ENCODE data around the gene PNKP.

PNKP gene

DNA sequence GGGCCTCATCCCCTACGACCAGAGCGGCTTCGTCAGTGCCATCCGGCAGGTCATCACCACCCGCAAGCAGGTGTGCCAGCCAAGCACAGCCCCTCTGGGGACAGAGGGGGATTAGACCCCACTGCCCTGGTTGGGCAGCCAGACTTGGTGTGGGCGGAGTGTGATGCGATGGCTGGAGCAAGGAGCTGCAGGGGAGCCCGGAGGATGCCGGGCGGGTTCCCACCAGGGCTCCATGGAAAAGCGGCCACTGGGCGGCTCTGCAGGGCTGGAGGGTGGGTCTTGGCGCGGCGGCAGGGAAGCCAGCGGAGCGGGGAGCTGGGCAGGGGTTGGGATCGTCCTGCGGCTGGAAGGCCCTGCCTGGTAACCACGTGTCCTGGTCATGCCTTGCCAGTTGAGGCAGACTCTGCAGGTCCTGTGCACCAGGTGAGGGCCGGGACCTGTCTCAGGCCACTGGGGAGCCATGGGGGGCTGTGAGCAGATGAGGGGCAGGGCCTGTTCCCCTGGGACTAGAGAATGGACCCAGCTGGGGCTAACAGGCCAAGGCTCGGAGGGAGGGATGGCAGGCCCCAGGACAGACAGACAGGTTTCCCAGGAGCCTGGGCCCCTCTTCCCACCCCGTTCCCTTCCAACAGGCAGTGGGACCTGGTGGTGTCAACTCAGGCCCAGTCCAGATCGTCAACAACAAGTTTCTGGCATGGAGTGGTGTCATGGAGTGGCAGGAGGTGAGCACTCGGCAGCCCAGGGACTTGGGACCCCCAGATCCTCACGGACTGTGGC, 10.1 kb downstream of the PNKP start:
- DNase-seq = no peak

DNA sequence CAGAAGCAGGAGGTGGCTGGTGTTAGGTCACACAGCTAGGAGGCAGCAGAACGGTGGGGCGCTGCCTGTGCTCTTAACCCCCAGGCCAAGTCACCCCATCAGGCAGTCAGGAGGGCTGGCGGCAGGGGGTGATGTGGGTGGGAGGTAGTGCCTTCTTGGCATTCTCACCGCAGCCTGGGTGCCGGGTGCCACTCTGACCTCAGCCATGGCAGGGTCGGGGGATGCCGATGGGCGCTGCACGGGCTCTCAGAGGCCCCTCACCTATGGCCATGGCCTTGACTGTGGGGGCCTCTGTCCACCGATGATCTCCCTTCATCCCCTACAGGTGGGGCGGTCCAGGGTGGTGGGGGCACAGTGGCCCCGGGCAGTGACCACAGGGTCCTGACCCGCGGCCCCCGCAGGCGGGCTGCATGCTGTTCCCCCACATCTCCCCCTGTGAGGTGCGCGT, 10.8 kb downstream of the PNKP start:
- no peak for DNase-seq

DNA sequence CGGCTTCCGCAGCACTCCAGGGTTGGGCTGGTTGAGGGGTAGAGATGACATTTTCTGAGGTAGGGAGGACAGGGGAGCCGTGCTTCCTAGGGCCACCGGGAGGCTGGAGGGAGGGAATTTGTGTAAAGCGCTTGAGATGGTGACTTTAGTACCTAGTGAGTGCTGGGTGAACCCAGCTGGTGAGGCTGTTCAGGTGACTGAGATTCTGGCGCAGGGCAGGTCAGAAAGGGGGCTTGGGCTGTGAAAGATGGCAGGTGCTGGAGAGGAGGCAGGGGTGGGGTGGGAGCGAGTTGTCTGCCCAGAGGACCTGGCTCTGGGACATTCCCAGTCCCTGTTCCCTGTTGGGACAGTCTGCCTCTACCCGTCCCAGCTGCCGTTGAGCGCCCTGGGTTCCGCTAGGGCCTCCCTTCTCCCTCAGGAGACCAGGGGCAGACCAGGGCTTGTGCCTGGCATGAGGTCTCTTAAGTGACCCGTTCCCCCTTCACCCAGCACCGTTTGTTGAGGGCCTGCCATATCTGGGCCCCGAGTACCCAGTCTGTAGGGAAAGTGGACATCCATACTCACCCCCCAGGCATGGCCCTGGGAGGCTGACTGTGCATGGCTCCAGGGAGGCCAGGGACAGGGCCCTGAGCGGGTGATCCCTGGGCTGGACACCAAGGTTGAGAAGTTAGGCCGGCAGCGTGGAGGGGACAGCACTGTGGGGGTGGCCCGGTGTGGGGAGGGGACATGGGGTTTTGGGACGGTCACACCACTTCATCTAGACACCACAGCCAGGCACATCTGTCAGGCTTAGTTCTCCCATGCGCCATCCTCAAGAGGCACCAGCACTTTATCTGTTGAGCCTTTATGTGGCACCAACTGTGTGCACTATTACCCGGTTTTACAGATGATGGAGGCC, 11.5 kb downstream of the PNKP start:
- no peak for DNase-seq

DNA sequence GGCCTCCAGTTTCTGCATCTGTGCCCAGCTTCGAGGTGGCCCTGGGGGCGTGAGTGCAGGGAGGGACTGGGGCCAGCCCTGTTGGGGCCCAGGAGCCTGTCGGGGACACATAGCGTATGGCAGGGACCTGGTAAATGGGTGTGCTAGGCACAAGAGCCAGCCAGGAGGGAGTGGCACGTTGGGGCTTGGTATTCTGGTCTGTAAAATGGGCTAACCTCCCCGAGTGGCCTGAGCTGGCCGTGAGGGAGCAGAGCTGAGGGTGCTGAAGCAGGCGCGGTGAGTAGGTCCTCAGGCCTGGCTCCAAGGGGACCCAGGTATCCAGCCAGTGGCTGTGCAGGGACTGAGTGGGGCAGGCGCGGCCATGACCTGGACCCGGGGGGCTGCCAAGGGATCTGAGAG, 12.1 kb downstream of the PNKP start:
- DNase-seq = no peak

DNA sequence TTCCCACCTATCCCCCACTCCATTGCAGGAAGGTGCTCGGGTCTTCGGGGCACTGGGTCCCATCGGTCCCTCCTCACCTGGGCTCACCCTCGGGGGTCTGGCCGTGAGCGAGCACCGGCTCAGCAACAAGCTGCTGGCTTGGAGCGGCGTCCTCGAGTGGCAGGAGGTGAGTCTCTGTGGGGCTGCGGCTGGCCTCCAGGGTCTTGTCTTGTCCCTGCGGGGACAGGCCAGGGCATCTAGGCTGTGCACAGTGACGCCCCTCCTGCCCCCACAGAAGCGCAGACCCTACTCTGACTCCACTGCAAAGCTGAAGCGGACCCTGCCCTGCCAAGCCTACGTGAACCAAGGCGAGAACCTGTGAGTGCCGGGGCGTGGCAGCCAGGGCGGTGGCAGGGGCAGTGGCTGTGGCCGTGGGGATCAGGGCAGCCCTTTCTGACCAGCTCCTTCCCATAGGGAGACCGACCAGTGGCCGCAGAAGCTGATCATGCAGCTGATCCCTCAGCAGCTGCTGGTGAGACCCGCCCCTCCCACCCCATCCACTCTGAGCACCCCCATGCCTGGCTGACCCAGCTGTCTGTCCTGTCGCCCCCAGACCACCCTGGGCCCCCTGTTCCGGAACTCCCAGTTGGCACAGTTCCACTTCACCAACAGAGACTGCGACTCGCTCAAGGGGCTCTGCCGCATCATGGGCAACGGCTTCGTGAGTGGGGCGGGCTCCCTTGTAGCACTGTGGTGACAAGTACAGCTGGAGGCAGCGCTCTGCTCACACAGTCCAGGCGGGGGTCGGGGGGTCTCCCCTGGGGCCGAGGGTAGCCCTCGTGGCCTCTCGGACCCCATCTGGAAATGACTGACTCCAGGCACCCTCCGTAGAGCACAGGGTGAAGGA, 12.8 kb downstream of the PNKP start:
- no peak for DNase-seq

DNA sequence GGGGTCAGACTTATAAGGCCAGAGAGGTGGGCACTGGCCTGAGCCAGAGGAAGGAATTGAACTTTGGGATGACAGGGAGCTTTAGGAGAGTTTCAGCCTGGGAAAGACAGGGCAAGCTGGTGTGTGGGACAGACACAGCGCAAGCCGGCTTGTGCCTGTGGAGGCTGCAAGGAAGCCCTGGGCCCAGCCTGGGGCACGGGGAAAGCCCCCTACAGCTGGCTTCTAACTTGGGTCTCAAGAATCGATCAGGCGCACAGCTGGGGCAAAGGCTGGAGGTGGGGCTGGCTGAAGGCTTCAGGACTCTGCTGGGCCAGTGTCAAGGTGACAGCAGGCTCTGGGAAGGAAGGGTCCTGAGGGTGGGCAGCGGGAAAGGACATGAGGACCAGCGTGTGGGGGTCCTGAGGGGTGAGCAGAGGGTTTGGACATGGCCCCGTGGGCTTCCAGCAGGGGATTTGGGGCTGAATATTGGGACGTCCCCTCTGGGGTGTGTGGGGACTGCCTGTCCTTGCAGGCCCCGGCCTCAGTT, 13.5 kb downstream of the PNKP start:
- DNase-seq = no peak

DNA sequence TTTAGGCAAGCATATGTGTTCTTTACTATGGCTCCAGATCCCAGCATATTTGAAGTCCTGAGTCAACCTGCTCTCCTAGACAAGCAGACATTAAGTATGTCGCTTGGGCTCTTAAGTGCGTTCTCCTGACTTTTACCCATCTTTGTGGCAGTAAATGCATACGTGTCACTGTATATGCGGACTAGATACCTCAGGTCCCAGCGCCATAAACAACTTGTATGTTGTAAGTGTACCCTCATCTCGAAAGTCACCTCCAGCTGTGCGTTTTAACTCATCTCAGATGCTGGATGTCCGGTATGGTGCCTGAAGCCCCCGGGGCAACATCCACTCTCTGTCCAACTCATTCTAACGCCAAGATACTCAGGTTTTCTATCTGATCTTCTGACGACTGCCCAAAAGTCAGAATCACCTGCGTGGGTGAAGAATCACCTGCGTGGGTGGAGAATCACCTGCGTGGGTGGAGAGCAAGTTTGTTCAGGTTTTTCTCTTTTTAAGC, 14.7 kb downstream of the PNKP start:
- DNase-seq = no peak

DNA sequence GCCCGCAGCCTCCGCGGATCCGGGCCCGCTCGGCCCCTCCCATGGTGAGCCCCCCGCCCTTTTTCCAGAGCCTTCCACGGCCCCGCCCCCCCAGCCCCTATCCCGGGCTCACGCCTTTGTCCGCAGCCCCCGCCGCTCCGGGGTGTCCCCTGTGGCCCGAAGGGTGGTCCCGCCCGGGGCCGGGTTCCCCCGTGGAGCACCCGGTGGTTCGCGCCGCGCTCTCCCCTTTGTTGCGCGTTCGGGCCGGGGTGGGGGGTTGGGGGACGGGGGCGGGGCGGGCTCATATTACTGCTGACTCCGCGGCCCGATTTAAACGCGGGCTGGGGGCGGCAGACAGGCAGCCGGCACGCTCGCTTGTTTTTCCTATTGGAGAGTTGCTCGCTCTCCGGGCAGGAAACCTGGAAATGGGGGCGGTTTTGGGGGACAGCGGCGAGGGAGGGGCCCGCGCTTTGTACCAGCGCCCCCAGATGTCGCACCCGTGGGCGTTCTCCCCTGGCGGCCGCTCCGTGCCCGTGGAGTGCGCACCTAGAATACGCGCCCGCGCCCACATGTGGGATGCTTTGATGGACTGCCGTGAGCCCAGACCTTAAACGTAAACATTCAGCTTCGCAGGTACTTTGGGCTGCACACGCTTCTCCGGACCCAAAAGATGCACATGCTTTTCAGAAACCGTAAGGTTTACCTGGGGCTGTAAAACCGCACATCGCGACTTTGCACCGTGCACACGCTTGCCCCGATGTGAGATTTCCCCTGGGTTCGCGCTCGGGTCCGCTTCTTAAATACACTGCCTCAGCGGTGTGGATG, 15.7 kb downstream of the PNKP start:
- DNase-seq = peak; percentile 71

DNA sequence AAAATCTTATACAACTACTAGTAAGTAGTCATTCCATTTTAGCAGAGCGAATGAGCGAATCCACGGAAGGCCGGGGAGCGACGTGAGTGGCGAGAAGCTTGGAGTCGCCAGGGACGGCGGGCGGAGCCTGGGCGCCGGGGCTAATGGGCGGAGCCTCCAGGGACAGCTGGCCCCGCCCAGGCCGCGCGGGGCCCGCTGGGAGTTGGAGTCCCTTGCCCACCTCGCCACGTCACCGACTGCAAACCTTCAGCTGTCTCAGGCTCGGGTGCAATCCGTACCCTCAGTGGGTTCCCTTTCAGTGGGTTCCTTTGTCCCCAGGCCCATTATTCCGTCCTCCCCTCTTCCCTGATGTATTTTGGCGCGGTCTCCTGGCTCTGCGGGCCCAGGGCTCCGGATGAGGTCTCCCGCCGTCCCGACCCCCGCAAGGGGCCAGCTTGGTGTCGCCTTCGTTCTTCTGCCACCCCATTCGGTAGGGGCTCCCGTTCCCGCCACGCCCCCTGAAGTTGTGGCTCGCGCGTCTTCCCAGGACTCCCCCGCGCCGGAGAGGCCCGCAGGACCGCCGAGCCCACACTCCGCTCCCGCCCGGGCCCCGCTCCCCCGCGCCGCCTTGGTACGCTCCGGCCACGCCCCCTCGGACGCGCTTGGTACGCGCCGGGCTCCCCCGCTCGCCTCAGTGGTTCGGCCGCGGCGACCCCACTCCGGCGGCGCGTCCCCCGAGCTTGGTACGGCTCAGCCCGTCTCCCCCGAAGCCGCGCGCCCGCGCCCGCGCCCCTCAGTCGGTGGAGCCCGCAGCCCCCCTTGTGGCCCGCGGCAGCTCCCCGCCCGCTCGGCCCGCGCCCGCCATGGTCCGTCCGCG, 16.7 kb downstream of the PNKP start, which contains the start of gene PTOV1:
Gene PTOV1, plus strand, starts transcription at position 673 of the 856 bp plus-strand sequence.
- DNase-seq = peak; percentile 91

DNA sequence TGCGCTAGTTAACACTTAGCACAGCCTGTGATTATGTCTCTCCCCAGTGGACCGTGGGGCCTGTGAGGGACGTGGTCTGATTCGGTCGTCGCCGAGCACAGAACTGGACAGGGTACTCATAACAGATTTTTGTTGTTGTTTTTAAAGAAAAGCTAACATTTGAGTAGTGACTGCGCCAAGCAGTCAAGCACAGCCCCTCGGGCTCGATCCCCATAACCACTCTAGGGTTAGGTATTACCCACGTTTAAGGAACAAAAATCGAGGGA, 17.2 kb downstream of the PNKP start:
- no peak for DNase-seq

DNA sequence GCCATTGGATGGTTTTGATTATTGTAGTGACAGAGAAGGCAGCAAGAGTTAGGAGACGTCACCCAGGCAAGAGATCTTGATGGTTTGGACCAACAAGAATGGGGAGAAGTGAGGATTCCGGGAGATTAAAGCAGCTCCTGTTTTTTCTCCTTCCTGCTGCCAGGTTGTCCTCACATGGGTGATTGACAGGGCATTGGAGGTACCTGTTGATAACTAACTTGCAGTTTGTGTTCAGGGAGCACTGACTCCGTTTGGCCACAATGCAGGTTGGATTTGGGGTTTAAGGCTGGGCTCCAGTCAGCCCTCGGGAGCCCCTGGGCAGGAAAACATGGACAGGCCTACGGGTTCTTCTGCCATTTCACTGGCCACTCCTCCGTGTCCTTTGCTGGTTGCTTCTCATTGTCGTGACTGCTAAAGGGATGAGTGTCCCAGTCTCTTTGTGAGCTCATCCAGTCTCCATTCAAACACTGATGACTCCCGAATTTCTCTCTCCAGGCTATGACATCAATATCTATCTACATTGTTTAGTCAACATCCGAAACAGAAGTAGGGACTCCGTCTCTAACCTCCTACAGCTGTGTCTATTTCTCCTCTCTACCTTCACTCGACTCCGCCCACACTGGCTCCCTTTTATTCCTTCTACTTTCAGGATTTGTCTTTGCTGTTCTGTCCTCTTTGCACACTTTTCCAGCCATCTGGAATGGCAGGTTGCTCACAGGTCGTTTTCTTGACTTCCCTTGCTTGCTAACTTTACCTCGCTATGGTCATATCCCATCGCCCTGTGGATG, 17.7 kb downstream of the PNKP start:
- DNase-seq = no peak

DNA sequence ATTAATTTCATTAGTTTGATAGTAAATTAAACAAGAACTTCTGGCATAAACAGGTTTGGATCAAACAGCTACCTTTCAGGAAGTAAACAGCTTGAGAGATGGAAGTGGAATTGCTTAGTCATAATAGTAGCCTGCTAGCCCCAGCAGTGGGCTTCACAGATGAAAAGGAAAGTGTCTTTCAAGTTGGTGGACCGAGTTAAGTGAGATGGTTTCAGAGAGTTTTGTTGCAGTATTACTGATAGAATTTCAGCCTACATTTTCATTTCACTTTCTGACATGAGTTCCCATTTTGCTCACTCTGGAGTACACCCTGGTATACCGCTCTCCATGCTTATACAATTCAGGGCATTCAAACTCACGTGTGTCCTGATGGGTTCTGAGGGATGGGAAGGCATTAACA, 18.4 kb downstream of the PNKP start:
- no peak for DNase-seq

DNA sequence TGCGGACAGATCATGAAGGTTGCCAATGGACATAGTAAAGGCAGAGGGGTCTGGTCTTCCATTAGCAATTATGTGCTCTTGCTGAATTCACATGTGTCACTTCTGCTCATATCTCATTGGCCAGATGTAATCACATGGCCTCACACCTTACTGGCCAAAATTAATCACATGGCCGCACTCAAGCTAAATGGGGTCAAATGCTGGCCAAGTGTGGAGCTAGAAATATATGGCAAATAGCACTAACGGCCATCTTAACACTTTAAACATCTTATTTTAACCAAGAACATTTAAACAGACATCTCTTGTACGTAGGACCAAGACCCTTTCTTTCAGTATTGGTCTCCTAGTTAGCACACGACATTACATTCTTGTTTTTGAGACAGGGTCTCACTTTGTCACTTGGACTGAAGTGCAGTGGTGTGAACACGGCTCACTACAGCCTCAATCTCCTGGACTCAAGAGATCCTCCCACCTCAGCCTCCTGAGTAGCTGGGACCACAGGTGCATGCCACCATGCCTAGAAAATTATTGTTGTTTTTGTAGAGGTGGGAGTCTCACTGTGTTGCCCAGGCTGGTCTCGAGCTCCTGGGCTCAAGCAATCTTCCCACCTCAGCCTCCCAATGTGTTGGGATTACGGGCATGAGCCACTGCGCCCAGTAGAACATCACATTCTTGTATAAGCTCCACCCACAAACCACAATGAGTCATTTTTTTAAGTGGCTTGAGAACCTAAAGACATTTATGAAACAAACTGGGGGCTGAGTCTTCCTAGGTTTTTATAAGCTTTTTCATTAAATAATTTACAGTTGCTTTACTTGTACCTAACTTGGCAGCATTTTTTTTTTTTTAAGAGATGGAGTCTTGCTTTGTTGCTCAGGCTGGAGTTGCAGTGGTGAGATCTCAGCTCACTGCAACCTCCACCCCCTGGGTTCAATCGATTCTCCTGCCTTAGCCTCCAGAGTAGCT, 19.4 kb downstream of the PNKP start:
- DNase-seq = no peak

DNA sequence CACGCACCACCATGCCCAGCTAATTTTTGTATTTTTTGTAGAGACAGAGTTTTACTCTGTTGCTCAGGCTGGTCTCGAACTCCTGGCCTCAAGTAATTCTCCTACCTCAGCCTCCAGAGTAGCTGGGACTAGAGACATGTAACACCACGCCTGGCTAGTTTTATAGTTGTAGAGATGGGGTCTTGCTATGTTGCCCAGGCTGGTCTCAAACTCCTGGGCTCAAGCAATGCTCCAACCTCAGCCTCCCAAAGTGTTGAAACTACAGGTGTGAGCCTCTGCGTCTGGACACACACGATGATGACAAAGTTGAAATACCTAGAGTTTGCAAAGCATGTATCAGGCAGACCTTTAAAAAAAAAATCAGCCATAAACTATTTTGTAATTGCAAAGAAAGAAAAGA, 21.0 kb downstream of the PNKP start:
- DNase-seq = no peak

DNA sequence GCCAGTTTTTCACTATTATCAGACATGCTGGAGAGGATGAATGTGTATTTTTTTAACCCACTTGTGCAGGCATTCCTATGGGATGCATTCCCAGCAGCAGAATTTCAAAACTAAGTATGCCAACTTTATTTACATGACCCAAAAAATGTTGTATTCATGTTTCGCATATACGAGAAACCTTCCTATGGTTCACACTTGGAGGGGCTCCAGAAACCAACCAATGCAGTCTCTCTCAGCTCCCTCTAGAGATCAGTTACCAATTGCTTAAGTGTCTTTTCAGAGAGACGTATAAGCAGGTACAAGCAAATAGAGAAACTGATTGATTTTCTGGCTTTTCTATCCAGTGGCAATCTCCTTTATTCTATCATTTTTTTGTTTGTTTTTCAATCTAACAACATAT, 22.0 kb downstream of the PNKP start:
- no peak for DNase-seq

DNA sequence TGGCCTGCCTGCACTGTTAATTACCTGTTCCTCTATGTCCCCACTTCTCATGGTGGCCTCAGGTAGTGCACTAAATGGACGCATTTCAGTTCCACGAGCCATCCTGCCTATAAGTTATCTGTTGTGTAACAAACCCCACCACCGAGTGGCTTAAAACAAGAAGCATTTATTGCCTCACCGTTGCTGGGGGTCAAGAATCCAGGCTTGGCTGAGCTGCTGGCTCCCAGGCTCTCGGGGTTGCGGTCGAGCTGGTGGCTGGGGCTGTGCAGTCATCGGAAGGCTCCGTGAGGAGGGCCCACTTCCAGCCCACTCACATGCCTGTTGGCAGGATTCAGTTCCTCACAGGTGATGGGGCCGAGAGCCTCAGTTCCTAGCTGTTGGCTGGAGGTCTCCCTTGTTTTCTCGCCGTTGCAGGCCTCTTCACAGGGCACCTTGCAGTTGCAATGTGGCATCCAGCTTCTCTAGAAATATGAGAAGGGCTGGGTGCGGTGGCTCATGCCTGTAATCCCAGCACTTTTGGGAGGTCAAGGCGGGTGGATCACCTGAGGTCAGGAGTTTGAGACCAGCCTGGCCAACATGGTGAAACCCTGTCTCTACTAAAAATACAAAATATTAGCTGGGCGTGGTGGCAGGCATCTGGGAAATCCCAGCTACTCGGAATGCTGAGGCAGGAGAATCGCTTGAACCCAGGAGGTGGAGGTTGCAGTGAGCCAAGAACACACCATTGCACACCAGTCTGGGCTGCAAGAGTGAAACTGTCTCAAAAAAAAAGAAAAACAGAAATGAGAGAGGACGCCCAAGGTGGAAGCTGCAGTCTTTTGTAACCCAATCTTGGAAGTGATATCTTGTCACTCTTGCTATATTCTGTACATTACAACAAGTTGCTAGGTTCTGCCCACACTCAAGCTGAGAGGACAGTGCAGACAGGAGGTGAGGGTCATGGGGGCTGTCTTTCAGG, 23.0 kb downstream of the PNKP start:
- no peak for DNase-seq

DNA sequence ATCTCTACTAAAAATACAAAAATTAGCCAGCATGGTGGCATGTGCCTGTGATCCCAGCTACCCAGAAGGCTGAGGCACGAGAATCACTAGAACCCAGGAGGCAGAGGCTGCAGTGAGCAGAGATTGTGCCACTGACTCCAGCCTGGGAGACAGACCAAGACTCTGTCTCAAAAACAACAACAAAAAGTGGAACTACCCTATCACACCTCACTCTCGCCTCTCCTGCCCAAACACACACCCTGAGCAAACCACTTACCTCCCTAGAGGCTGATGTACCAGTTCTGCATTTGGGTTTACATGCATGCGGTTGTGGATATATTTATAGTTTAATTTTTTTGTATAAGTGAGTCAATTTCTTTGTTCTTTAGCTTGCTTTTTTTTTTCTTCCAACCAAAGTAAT, 24.1 kb downstream of the PNKP start:
- no peak for DNase-seq

All from NCI-H2171 (cell line).